Neural cell (in vitro differentiated cells): Measurements from ENCODE around the gene TBCB. TPM values are rescaled to one million over a fixed set of nuclear protein-coding genes. Genes with fewer than 3 reads are reported as not detected.

ENCODE experiments used
- H2AFZ ChIP-seq: fragments of 200-600, 300-800 bp; sonication (generic), shearing (Covaris generic); 2 replicates; pipeline ENCODE4 v1.6.0; 2014; ENCODE audit warnings: low read depth, mild to moderate bottlenecking, antibody characterized with exemption, low read length, moderate library complexity
- H3F3A ChIP-seq: fragments of 200-600 bp; shearing (Covaris generic); 2 replicates; pipeline ENCODE4 v1.6.1; 2016; ENCODE audit warnings: mild to moderate bottlenecking, moderate library complexity, mixed read lengths, antibody characterized with exemption, low read length; ENCODE audit not compliant: insufficient read depth, poor library complexity, severe bottlenecking
- H3K27ac ChIP-seq: fragments of 200-600, 300-800 bp; sonication (generic), shearing (Covaris generic); 2 replicates; pipeline ENCODE4 v1.5.1; 2014; ENCODE audit warnings: mild to moderate bottlenecking, low read length, moderate library complexity
- H3K27me3 ChIP-seq: fragments of 300-800, 200-600 bp; sonication (generic), shearing (Covaris generic); 2 replicates; pipeline ENCODE4 v1.6.0; 2014; ENCODE audit warnings: mild to moderate bottlenecking, low read depth, low read length, moderate library complexity; ENCODE audit not compliant: insufficient read depth
- H3K36me3 ChIP-seq: fragments of 300-800, 200-600 bp; sonication (generic), shearing (Covaris generic); 2 replicates; pipeline ENCODE4 v1.5.1; 2014; ENCODE audit warnings: mild to moderate bottlenecking, antibody characterized with exemption, low read length, moderate library complexity; ENCODE audit not compliant: insufficient read depth
- H3K4me2 ChIP-seq: fragments of 300-800, 200-600 bp; sonication (generic), shearing (Covaris generic); 2 replicates; pipeline ENCODE4 v1.6.0; 2014; ENCODE audit warnings: mild to moderate bottlenecking, low read length
- H3K4me3 ChIP-seq: fragments of 300-800, 200-600 bp; sonication (generic), shearing (Covaris generic); 2 replicates; pipeline ENCODE4 v1.5.1; 2014; ENCODE audit warnings: mild to moderate bottlenecking, low read length, moderate library complexity
- H3K79me2 ChIP-seq: fragments of 200-600 bp; shearing (Covaris generic); replicated peaks from 2 replicates; pipeline ENCODE4 v1.6.0; 2014; ENCODE audit warnings: mild to moderate bottlenecking, low read length, moderate library complexity; ENCODE audit not compliant: insufficient read depth
- H3K9ac ChIP-seq: fragments of 300-800, 200-600 bp; sonication (generic), shearing (Covaris generic); 2 replicates; pipeline ENCODE4 v1.6.1; 2016; ENCODE audit warnings: mild to moderate bottlenecking, low read length, mixed read lengths
- H3K9me2 ChIP-seq: fragments of 200-600 bp; shearing (Covaris generic); 2 replicates; pipeline ENCODE4 v1.6.1; 2016; ENCODE audit warnings: mild to moderate bottlenecking, low read length, mixed read lengths; ENCODE audit not compliant: insufficient read depth
- H3K9me3 ChIP-seq: fragments of 200-600, 300-800 bp; sonication (generic), shearing (Covaris generic); 2 replicates; pipeline ENCODE4 v1.6.1; 2016; ENCODE audit warnings: mild to moderate bottlenecking, mixed run types, low read length, moderate library complexity, mixed read lengths
- H4K20me1 ChIP-seq: fragments of 200-600 bp; shearing (Covaris generic); 2 replicates; pipeline ENCODE4 v1.6.1; 2016; ENCODE audit warnings: mild to moderate bottlenecking, mixed run types; ENCODE audit not compliant: insufficient read depth
- EP300 ChIP-seq: fragments of 450-650 bp; conservative IDR thresholded peaks from 2 replicates; pipeline ENCODE4 v1.6.1; 2014; ENCODE audit warnings: antibody characterized with exemption, mild to moderate bottlenecking, moderate library complexity; ENCODE audit not compliant: poor library complexity, severe bottlenecking
- EZH2 ChIP-seq: fragments of 200-600, 300-800 bp; shearing (Covaris generic), sonication (generic); IDR thresholded peaks from 2 replicates; pipeline ENCODE4 v1.6.1; 2014; ENCODE audit warnings: antibody characterized with exemption, low read length, borderline replicate concordance, mild to moderate bottlenecking; ENCODE audit not compliant: insufficient read depth, poor library complexity, severe bottlenecking
- MXI1 ChIP-seq: fragments of 450-650 bp; conservative IDR thresholded peaks from 2 replicates; pipeline ENCODE4 v1.6.1; 2014; ENCODE audit warnings: antibody characterized with exemption, mild to moderate bottlenecking; ENCODE audit not compliant: poor library complexity, severe bottlenecking
- POLR2AphosphoS5 ChIP-seq: IDR thresholded peaks from 2 replicates; pipeline ENCODE4 v1.6.1; 2012
- RAD21 ChIP-seq: fragments of 450-650 bp; conservative IDR thresholded peaks from 2 replicates; pipeline ENCODE4 v1.6.1; 2014; ENCODE audit warnings: antibody characterized with exemption, mild to moderate bottlenecking, moderate library complexity
- TAF1 ChIP-seq: IDR thresholded peaks from 2 replicates; pipeline ENCODE4 v1.6.1; 2012; ENCODE audit warnings: low read depth
- polyA plus RNA-seq: library from polyadenylated mRNA; depleted of rRNA; stranded (reverse); fragments of >200 nt; gene quantifications from 2 replicates; pipeline ENCODE4 v1.2.3, GENCODE V29; 2014
- TF ChIP-seq, protein P1 (sequence below): IDR thresholded peaks from 2 replicates; pipeline ENCODE4 v1.6.1; 2012; ENCODE audit warnings: borderline replicate concordance
- TF ChIP-seq, protein P2 (sequence below): fragments of 450-650 bp; IDR thresholded peaks from 2 replicates; pipeline ENCODE4 v1.5.1; 2014; ENCODE audit warnings: antibody characterized with exemption, mild to moderate bottlenecking, moderate library complexity; ENCODE audit not compliant: poor library complexity, severe bottlenecking

TBCB gene
- polyA plus RNA-seq, 1 donor from 2014 or later: 640 TPM

- Histone ChIP-seq H3K27ac (peak overlapping the region; percentile 89), H3K36me3 (peaks cover 5% of the 10 kb centered on the region), H3K9me2 (no peaks in the 10 kb centered on the region), H2AFZ (peak overlapping the region; percentile 76), H3K27me3 (no peaks in the 10 kb centered on the region), H3K4me3 (peak overlapping the region; percentile 98), H4K20me1 (no peaks in the 10 kb centered on the region), H3K4me2 (peak overlapping the region; percentile 44), H3K79me2 (peaks cover 9% of the 10 kb centered on the region), H3K9me3 (no peaks in the 10 kb centered on the region), H3K9ac (peak overlapping the region; percentile 92), H3F3A (no peaks in the 10 kb centered on the region)
- TF ChIP-seq TAF1 (peak; percentile 11), EZH2 (no peak)
Measured at GRCh38 chr19:36140304-36141038, 25.2 kb downstream of the TBCB start.

- H3K27ac ChIP-seq: peak overlapping the region; percentile 89
- H3K4me3 ChIP-seq: peak overlapping the region; percentile 98
- H3K36me3 ChIP-seq: peaks cover 13% of the 10 kb centered on the region
- no peaks in the 10 kb centered on the region for H3K9me2 ChIP-seq
- no peak overlapping the region for H3K4me2 ChIP-seq
- H4K20me1 ChIP-seq: no peaks in the 10 kb centered on the region
- no peaks in the 10 kb centered on the region for H3K9me3 ChIP-seq
- H3K9ac ChIP-seq: peak overlapping the region; percentile 92
- H3K79me2 ChIP-seq: peaks cover 9% of the 10 kb centered on the region
- no peak overlapping the region for H2AFZ ChIP-seq
- no peaks in the 10 kb centered on the region for H3F3A ChIP-seq
- H3K27me3 ChIP-seq: no peaks in the 10 kb centered on the region
- TF ChIP-seq MXI1: no peak
- TF ChIP-seq POLR2AphosphoS5: peak; percentile 74
- peak; percentile 15 for TF ChIP-seq TAF1
- TF ChIP-seq, protein P1, sequence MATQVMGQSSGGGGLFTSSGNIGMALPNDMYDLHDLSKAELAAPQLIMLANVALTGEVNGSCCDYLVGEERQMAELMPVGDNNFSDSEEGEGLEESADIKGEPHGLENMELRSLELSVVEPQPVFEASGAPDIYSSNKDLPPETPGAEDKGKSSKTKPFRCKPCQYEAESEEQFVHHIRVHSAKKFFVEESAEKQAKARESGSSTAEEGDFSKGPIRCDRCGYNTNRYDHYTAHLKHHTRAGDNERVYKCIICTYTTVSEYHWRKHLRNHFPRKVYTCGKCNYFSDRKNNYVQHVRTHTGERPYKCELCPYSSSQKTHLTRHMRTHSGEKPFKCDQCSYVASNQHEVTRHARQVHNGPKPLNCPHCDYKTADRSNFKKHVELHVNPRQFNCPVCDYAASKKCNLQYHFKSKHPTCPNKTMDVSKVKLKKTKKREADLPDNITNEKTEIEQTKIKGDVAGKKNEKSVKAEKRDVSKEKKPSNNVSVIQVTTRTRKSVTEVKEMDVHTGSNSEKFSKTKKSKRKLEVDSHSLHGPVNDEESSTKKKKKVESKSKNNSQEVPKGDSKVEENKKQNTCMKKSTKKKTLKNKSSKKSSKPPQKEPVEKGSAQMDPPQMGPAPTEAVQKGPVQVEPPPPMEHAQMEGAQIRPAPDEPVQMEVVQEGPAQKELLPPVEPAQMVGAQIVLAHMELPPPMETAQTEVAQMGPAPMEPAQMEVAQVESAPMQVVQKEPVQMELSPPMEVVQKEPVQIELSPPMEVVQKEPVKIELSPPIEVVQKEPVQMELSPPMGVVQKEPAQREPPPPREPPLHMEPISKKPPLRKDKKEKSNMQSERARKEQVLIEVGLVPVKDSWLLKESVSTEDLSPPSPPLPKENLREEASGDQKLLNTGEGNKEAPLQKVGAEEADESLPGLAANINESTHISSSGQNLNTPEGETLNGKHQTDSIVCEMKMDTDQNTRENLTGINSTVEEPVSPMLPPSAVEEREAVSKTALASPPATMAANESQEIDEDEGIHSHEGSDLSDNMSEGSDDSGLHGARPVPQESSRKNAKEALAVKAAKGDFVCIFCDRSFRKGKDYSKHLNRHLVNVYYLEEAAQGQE: peak; percentile 31
- no peak for TF ChIP-seq EP300
Measured at GRCh38 chr19:36141039-36141927, 26.0 kb downstream of the TBCB start.

DNA sequence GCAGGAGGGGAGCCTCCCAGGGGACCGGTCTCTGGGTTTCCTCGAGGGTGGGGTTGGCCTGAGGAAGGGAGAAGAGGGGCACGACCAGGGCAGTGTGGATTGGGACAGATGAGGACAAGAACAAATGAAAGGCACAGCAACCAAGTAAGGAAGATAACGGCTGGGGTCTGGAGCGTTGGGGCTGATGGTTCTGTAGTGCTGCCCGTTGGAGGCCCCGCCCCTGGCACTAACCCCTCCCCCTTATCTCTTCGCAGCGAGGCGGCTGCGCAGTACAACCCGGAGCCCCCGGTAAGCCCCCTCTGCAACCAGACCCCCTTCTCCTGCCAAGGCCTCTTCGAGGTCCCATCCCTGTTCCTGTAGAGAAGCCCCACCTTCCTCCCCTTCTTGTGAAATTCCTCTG is 26.8 kb downstream of the TBCB start:
- no peak for TF ChIP-seq EZH2
- no peak for TF ChIP-seq TAF1
- TF ChIP-seq, protein P1: no peak
- TF ChIP-seq, protein P2, sequence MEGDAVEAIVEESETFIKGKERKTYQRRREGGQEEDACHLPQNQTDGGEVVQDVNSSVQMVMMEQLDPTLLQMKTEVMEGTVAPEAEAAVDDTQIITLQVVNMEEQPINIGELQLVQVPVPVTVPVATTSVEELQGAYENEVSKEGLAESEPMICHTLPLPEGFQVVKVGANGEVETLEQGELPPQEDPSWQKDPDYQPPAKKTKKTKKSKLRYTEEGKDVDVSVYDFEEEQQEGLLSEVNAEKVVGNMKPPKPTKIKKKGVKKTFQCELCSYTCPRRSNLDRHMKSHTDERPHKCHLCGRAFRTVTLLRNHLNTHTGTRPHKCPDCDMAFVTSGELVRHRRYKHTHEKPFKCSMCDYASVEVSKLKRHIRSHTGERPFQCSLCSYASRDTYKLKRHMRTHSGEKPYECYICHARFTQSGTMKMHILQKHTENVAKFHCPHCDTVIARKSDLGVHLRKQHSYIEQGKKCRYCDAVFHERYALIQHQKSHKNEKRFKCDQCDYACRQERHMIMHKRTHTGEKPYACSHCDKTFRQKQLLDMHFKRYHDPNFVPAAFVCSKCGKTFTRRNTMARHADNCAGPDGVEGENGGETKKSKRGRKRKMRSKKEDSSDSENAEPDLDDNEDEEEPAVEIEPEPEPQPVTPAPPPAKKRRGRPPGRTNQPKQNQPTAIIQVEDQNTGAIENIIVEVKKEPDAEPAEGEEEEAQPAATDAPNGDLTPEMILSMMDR: no peak
- no peak for TF ChIP-seq POLR2AphosphoS5
- no peak for TF ChIP-seq RAD21
- no peak for TF ChIP-seq EP300
- no peak for TF ChIP-seq MXI1
- H3K4me3 ChIP-seq: peak overlapping the region; percentile 98
- no peak overlapping the region for H2AFZ ChIP-seq
- peaks cover 13% of the 10 kb centered on the region for H3K36me3 ChIP-seq
- H4K20me1 ChIP-seq: no peaks in the 10 kb centered on the region
- no peaks in the 10 kb centered on the region for H3K27me3 ChIP-seq
- peaks cover 9% of the 10 kb centered on the region for H3K79me2 ChIP-seq
- no peak overlapping the region for H3K4me2 ChIP-seq
- no peaks in the 10 kb centered on the region for H3K9me2 ChIP-seq
- H3K9ac ChIP-seq: no peak overlapping the region
- no peak overlapping the region for H3K27ac ChIP-seq
- no peaks in the 10 kb centered on the region for H3F3A ChIP-seq
- H3K9me3 ChIP-seq: no peaks in the 10 kb centered on the region
